Measurements from ENCODE around the gene AGAP1. TPM values are rescaled to one million over a fixed set of nuclear protein-coding genes. Genes with fewer than 3 reads are reported as not detected.

The AGAP1 gene
- total and polyA plus RNA-seq, 8 donors, result 5.0 to 27.6 (median 17.4) TPM

DNA sequence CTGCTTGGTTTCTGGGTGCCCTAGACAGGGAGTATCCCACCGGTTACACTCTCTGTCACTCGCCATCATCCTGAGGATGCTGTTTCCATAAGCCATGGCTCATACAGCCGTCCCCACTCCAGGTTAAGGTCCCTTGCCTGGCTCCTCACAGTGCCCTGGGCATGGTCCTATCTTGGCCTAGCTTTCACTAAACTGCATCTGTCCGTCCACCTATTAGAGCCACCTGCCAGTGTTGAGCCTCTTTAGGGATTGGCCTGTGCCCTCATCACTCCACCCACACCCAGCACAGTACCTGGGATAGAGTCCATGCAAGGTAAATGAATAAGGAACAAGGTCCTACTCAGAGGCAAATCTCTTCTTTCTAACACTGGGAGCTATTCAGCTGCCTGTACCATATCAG, 354.2 kb downstream of the AGAP1 start:
- no peaks in the 10 kb centered on the region for H3K36me3 ChIP-seq
- no peaks in the 10 kb centered on the region for H3K4me1 ChIP-seq
- FAIRE-seq (no peak), DNase-seq (no peak), ATAC-seq (no peak)
- TF ChIP-seq, protein P1, sequence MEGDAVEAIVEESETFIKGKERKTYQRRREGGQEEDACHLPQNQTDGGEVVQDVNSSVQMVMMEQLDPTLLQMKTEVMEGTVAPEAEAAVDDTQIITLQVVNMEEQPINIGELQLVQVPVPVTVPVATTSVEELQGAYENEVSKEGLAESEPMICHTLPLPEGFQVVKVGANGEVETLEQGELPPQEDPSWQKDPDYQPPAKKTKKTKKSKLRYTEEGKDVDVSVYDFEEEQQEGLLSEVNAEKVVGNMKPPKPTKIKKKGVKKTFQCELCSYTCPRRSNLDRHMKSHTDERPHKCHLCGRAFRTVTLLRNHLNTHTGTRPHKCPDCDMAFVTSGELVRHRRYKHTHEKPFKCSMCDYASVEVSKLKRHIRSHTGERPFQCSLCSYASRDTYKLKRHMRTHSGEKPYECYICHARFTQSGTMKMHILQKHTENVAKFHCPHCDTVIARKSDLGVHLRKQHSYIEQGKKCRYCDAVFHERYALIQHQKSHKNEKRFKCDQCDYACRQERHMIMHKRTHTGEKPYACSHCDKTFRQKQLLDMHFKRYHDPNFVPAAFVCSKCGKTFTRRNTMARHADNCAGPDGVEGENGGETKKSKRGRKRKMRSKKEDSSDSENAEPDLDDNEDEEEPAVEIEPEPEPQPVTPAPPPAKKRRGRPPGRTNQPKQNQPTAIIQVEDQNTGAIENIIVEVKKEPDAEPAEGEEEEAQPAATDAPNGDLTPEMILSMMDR (IDR thresholded peaks at IDR 0.05), result no peak
- no peaks in the 10 kb centered on the region for H3K9me3 ChIP-seq
- no peak overlapping the region for H3K4me3 ChIP-seq
- H3K27ac ChIP-seq, result no peak overlapping the region
- no peaks in the 10 kb centered on the region for H3K27me3 ChIP-seq
- intact Hi-C loops (cut with DNase I), result no loop called here
- whole genome bisulfite sequencing, 2 donors, result 92 to 97% methylated on average over 4 of the region's 4 CpGs

DNA sequence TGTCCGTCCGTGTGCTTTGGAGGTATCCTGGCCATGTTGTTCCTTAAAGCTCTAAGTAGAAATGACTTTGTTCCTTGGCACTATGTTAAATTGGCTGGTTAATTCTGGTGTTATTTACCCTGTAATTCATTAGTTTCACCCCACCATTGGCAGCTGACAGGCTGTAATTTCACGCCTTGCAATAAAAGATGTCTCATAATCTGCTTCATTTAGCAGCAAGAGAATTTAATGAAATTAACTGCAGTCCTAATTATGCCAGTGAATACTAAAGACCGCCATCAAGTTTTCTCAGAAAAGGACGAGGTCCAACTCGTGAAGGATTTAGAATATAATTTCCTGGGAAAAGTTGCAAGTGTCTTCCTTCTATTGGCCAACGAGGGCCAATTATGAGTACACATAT, 355.1 kb downstream of the AGAP1 start:
- intact Hi-C loops (cut with DNase I), result no loop called here
- TF ChIP-seq, protein P1 (IDR thresholded peaks at IDR 0.05), result no peak
- ATAC-seq, result no peak
- 89 to 92% methylated on average over 7 of the region's 7 CpGs for WGBS, 2 donors
- no peak for FAIRE-seq
- Histone ChIP-seq H3K27me3 (no peaks in the 10 kb centered on the region), H3K36me3 (no peaks in the 10 kb centered on the region), H3K9me3 (no peaks in the 10 kb centered on the region), H3K4me3 (no peak overlapping the region), H3K4me1 (no peaks in the 10 kb centered on the region), H3K27ac (no peak overlapping the region)
- no peak for DNase-seq

DNA sequence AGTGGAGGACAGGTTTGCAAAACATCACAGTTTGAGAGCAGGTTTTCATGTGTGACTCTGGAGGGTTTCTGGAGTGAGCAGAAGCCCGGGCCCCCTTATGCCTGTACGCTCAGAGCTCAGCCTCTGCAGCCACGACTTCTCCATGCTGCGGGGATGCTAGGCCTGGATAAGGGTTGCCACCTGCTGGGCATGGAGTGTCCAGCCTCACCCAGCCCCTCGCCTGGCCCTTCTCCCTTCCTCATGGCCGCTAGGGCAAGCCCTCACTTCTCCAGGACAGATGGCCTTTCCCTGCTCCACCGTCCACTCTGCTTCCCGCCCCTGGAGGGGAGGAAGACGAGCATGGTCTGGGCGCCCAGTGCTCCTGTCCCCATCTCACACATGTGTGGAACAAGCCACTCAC, 355.6 kb downstream of the AGAP1 start:
- no peaks in the 10 kb centered on the region for H3K4me1 ChIP-seq
- TF ChIP-seq, protein P1 (IDR thresholded peaks at IDR 0.05), result no peak
- no peaks in the 10 kb centered on the region for H3K9me3 ChIP-seq
- no peaks in the 10 kb centered on the region for H3K36me3 ChIP-seq
- H3K27me3 ChIP-seq, result no peaks in the 10 kb centered on the region
- ATAC-seq (no peak), DNase-seq (peak in 1 of 6 donors; percentile 28), FAIRE-seq (no peak)
- intact Hi-C loops (cut with DNase I), result no loop called here
- WGBS, 2 donors, result 96 to 99% methylated on average over 10 of the region's 10 CpGs
- H3K27ac ChIP-seq, result no peak overlapping the region
- H3K4me3 ChIP-seq, result no peak overlapping the region

DNA sequence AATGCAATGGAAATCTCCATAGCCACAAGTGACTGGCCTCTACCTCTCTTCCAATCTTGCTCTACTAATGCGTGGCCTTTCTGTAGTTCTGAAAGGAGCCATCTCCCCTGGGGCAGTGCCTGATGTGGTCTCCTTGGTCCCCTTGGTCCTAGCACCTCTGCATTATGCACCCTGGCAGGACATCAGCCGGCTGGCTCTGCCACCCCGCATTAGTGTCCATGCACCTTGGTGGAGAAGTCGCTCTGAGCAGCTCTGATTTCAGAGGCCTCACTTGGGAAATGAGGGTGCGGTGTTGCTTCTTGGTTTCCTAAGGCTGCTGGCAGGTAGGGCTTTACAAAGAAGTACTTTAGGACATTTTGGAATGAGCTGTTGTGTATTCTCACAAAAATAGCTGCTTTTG, 356.4 kb downstream of the AGAP1 start:
- TF ChIP-seq, protein P1 (IDR thresholded peaks at IDR 0.05), result no peak
- Histone ChIP-seq H3K4me1 (no peaks in the 10 kb centered on the region), H3K36me3 (no peaks in the 10 kb centered on the region), H3K27ac (no peak overlapping the region), H3K9me3 (no peaks in the 10 kb centered on the region), H3K27me3 (no peaks in the 10 kb centered on the region), H3K4me3 (no peak overlapping the region)
- 74 to 85% methylated on average over 5 of the region's 5 CpGs for WGBS, 2 donors
- peak in 1 of 6 donors; percentile 17 for DNase-seq
- intact Hi-C loops (cut with DNase I), result no loop called here
- FAIRE-seq, result no peak
- no peak for ATAC-seq

DNA sequence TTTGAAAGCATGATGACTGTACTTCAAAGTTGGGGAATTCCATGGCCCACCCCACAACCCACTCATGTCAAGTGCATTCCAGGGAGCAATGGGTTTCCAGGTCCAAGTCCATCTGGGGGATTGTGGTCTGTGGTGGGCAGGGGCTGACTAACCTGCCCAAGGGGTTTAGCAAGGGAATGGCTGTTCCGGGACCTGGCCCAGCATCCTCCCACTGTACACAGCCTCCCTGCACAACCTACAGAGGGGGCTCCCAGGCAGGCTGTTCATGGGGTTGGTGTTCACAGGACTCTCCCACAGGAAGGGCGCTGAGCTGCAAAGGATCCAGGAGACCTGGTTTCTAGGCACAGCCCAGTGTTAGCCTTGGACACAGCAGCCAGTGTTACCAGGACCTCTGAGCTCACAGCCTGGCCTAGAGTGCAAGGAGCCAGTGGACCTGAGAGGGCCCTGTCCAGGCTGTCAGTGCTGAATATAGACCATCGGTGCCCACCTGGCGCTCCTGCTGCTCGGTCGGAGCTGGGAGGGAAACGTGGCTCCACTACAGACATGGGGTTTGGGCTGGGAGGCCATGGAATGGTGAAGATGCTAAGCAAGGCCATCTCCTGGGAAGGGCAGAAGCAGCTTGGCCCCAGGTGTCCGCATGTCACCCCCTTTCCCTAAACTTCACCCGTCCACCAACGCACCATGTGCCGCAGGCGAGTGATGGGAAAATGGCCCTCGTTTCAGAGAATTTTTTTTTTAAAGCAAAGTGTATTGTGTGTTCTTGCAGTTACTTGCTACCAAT, 357.1 kb downstream of the AGAP1 start:
- no peaks in the 10 kb centered on the region for H3K4me1 ChIP-seq
- no peak for FAIRE-seq
- no peaks in the 10 kb centered on the region for H3K9me3 ChIP-seq
- H3K4me3 ChIP-seq, result no peak overlapping the region
- peak in 1 of 6 donors; percentile 26 for DNase-seq
- ATAC-seq, result no peak
- H3K27ac ChIP-seq, result no peak overlapping the region
- H3K36me3 ChIP-seq, result no peaks in the 10 kb centered on the region
- WGBS, 2 donors, result 96 to 98% methylated on average over 13 of the region's 13 CpGs
- H3K27me3 ChIP-seq, result no peaks in the 10 kb centered on the region
- TF ChIP-seq, protein P1 (IDR thresholded peaks at IDR 0.05), result no peak
- intact Hi-C loops (cut with DNase I), result no loop called here
